ENCODE measurements around the gene WDR87. TPM values are rescaled to one million over a fixed set of nuclear protein-coding genes. Genes with fewer than 3 reads are reported as not detected.

WDR87 gene
- total RNA-seq, 6 experiments from 2014 or later = not detected

DNA sequence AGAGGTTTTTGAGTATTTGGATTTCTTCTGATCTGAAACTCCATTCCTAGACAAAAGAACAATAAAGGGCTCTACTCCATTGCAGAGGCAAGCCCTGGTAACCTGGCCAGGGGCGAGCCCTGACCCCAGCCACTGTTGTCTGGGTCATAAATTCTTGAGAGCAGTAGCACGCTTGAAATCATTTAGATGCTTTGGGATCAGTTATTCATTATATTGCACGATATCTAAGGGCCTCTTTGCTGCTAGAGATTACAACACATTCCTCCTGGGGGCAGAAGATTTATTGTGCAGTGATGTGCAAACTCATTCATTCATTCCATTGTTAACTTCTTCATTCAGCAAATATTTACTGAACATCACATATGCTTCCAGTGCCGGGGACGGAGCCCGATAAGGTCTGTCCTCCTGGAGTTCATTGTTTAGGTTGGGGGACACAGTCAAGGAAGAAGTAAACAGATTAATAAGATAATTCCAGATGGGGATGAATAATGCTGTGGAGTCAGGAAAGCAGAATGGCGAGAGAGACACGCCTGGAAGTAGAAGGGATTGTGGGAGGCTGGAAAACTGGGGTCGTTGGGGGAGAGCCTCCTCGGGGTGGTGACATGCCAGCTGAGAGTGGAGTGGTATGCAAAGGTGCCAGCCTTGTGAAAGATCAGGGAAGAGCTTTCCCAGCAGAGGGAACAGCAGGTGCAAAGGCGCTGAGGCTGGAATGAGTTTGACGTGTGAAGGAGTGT is 35.6 kb upstream of the WDR87 start:
- TF ChIP-seq POLR2A (IDR thresholded peaks at IDR 0.05) = no peak
- TF ChIP-seq, protein P1, sequence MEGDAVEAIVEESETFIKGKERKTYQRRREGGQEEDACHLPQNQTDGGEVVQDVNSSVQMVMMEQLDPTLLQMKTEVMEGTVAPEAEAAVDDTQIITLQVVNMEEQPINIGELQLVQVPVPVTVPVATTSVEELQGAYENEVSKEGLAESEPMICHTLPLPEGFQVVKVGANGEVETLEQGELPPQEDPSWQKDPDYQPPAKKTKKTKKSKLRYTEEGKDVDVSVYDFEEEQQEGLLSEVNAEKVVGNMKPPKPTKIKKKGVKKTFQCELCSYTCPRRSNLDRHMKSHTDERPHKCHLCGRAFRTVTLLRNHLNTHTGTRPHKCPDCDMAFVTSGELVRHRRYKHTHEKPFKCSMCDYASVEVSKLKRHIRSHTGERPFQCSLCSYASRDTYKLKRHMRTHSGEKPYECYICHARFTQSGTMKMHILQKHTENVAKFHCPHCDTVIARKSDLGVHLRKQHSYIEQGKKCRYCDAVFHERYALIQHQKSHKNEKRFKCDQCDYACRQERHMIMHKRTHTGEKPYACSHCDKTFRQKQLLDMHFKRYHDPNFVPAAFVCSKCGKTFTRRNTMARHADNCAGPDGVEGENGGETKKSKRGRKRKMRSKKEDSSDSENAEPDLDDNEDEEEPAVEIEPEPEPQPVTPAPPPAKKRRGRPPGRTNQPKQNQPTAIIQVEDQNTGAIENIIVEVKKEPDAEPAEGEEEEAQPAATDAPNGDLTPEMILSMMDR (IDR thresholded peaks at IDR 0.05) = no peak
- intact Hi-C loops (cut with DNase I) = no loop called here
- H3K36me3 ChIP-seq = no peaks in the 10 kb centered on the region
- no peaks in the 10 kb centered on the region for H3K27me3 ChIP-seq
- peaks cover 0 to under 1% (median 0%) of the 10 kb centered on the region in 4 donors for H3K4me1 ChIP-seq
- no peaks in the 10 kb centered on the region for H3K9me3 ChIP-seq
- no peak for ATAC-seq
- no peak overlapping the region for H3K27ac ChIP-seq
- 82% methylated on average over 12 of the region's 12 CpGs for WGBS (ENCODE audit: insufficient coverage, low coverage, low lambda C conversion rate, missing lambda C conversion rate)
- no peak overlapping the region for H3K4me3 ChIP-seq
- peak in 1 of 3 donors; percentile 31 for DNase-seq

- WGBS (ENCODE audit: insufficient coverage, low coverage, low lambda C conversion rate, missing lambda C conversion rate) = no CpG with 5 or more reads among the region's 1 CpG
- DNase-seq (no peak), ATAC-seq (no peak)
- no peak overlapping the region for H3K27ac ChIP-seq
- H3K27me3 ChIP-seq = no peaks in the 10 kb centered on the region
- TF ChIP-seq POLR2A (IDR thresholded peaks at IDR 0.05) = no peak
- TF ChIP-seq, protein P1 (IDR thresholded peaks at IDR 0.05) = no peak
- H3K36me3 ChIP-seq = peaks cover 0 to 3% (median 0%) of the 10 kb centered on the region in 4 donors
- intact Hi-C loops (cut with DNase I) = no loop called here
- H3K9me3 ChIP-seq = peaks cover 0 to 4% (median 0%) of the 10 kb centered on the region in 4 donors
- peaks cover 0 to 22% (median 11%) of the 10 kb centered on the region in 4 donors for H3K4me1 ChIP-seq
- H3K4me3 ChIP-seq = no peak overlapping the region
Measured at GRCh38 chr19:37938353-37938752, 32.0 kb upstream of the WDR87 start.

GRCh38 chr19:37936886-37937285 is 30.5 kb upstream of the WDR87 start:
- peaks cover 0 to 4% (median 0%) of the 10 kb centered on the region in 4 donors for H3K9me3 ChIP-seq
- H3K27me3 ChIP-seq = no peaks in the 10 kb centered on the region
- ATAC-seq (no peak), DNase-seq (peak in 1 of 3 donors; percentile 2)
- WGBS (ENCODE audit: insufficient coverage, low coverage, low lambda C conversion rate, missing lambda C conversion rate) = 100% methylated on average over 2 of the region's 2 CpGs
- TF ChIP-seq, protein P1 (IDR thresholded peaks at IDR 0.05) = no peak
- no peak for TF ChIP-seq POLR2A (IDR thresholded peaks at IDR 0.05)
- intact Hi-C loops (cut with DNase I) = no loop called here
- H3K4me1 ChIP-seq = peaks cover 0 to 37% (median 16%) of the 10 kb centered on the region in 4 donors
- H3K4me3 ChIP-seq = no peak overlapping the region
- H3K27ac ChIP-seq = peak overlapping the region in 1 of 3 donors; percentile 19
- peaks cover 0 to 3% (median 0%) of the 10 kb centered on the region in 4 donors for H3K36me3 ChIP-seq

- intact Hi-C loops (cut with DNase I) = no loop called here
- ATAC-seq (peak; percentile 42 to 65 (median 58)), DNase-seq (peak; percentile 51 to 63 (median 58))
- no peaks in the 10 kb centered on the region for H3K27me3 ChIP-seq
- H3K9me3 ChIP-seq = peaks cover 0 to 4% (median 0%) of the 10 kb centered on the region in 4 donors
- H3K4me1 ChIP-seq = peaks cover 0 to 44% (median 20%) of the 10 kb centered on the region in 4 donors
- H3K36me3 ChIP-seq = peaks cover 0 to 3% (median 0%) of the 10 kb centered on the region in 4 donors
- no peak overlapping the region for H3K4me3 ChIP-seq
- no peak for TF ChIP-seq POLR2A (IDR thresholded peaks at IDR 0.05)
- TF ChIP-seq, protein P1 (IDR thresholded peaks at IDR 0.05) = no peak
- WGBS (ENCODE audit: insufficient coverage, low coverage, low lambda C conversion rate, missing lambda C conversion rate) = 20% methylated on average over 2 of the region's 2 CpGs
- peak overlapping the region in 1 of 3 donors; percentile 19 for H3K27ac ChIP-seq
Measured at GRCh38 chr19:37936166-37936565, 29.8 kb upstream of the WDR87 start.
